ENCODE measurements around the gene CHST11. TPM values are rescaled to one million over a fixed set of nuclear protein-coding genes. Genes with fewer than 3 reads are reported as not detected.
"Not testable (repeated sequence)": the region's sequence is repeated elsewhere in the genome, so short reads cannot be mapped to it uniquely, and the experiment has no call there.

The CHST11 gene
- total RNA-seq, 1 experiment from 2014 or later = 1.1 TPM

DNA sequence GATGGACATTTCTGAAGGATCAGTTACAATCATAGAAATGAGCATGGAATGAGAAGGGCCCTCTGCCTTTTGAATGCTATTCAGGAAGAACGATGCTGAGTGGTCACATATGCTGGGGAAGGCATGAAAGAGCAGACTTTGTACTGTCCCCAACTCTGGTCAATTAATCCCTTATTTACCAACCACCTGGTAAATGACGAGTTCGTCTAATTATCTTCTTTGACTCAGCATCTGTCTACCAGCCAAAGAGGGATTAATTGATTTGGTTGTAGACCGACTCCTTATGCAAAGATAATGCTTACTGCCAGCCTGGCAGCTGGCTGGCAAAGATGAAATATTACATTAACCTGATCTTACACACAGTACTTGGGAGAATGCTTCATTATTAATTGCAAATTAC lies 152.2 kb downstream of the CHST11 start:
- TF ChIP-seq EZH2 (IDR thresholded peaks at IDR 0.05; ENCODE audit: borderline replicate concordance, low read depth, low read length, poor library complexity, severe bottlenecking) = no peak
- TF ChIP-seq, protein P1, sequence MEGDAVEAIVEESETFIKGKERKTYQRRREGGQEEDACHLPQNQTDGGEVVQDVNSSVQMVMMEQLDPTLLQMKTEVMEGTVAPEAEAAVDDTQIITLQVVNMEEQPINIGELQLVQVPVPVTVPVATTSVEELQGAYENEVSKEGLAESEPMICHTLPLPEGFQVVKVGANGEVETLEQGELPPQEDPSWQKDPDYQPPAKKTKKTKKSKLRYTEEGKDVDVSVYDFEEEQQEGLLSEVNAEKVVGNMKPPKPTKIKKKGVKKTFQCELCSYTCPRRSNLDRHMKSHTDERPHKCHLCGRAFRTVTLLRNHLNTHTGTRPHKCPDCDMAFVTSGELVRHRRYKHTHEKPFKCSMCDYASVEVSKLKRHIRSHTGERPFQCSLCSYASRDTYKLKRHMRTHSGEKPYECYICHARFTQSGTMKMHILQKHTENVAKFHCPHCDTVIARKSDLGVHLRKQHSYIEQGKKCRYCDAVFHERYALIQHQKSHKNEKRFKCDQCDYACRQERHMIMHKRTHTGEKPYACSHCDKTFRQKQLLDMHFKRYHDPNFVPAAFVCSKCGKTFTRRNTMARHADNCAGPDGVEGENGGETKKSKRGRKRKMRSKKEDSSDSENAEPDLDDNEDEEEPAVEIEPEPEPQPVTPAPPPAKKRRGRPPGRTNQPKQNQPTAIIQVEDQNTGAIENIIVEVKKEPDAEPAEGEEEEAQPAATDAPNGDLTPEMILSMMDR (conservative IDR thresholded peaks at IDR 0.05; ENCODE audit: low read depth, low read length) = no peak
- ChIA-PET POLR2A (ENCODE audit: low non-redundant PET) (no interaction called here), CTCF (no interaction called here)
- Histone ChIP-seq H3K27ac (ENCODE audit: low read depth, low read length, poor library complexity, severe bottlenecking) (no peak overlapping the region), H3K27me3 (replicated peaks; ENCODE audit: insufficient read depth, low read depth, low read length, poor library complexity) (no peaks in the 10 kb centered on the region), H3K4me1 (ENCODE audit: insufficient read depth, low read length, poor library complexity, severe bottlenecking) (peaks cover 6% of the 10 kb centered on the region), H3K4me3 (ENCODE audit: low read depth, low read length, poor library complexity, severe bottlenecking) (no peak overlapping the region), H3K9me3 (ENCODE audit: low read depth, low read length, poor library complexity, severe bottlenecking) (no peaks in the 10 kb centered on the region), H3K36me3 (ENCODE audit: insufficient read depth, low read length, poor library complexity, severe bottlenecking) (no peaks in the 10 kb centered on the region)
- BruUV-seq (replicated peaks) = no TSS peak
- no peak for DNase-seq (ENCODE audit: low spot score)
- intact Hi-C loops (cut with micrococcal nuclease; ENCODE audit: unreplicated experiment) = no loop called here

DNA sequence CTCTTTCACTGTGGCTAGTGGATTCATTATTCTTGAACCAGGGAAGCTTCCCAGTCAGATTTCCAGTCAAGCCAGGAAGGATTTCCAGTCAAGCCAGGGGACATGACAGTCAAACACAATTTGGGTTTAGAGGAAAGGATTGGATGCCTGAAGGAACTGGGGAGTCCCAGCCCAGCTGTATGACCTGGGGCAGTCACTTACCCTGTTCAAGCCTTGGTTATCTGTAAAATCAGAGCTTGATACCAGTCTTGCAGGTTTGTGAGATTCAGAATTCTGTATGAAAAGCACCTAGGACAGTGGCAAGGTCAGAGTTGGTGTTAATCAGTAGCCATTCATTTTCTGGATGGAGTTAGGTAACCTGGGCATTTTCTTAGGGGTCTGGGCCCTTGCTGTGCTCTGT lies 152.7 kb downstream of the CHST11 start:
- intact Hi-C loops (cut with micrococcal nuclease; ENCODE audit: unreplicated experiment) = no loop called here
- CTCF ChIA-PET = no interaction called here

DNA sequence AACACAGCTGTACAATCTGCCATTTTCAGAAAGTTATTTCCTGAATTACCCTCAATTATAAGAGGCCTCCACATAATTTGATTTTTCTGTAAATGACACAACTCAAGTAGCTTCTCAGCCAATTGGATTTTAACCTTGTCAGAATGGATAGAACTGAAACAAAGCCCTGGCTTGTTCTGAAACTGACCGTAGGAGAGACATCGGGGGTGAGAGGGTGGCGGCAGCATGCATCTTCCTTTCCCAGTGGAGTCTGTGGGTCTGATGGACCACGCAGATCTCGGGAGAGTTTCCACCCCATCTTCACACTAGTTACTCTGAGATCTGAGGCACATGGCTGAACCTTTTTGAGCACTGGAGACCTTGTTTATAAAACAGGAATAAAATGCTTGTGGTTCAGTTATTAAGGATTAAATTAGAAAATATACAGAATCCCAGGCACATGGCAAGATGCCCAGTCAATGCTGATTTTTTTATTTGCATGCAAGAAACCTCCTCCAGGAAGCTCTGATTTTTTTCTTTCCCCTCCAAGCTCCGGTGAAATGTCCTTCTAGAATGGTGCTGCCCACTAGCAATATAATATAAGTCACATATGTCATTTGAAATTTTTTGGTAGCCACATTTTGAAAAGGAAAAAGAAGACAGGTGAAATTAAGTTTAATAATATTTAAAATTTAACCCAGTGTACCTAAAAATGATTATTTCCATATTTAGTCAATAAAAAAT lies 153.9 kb downstream of the CHST11 start:
- intact Hi-C loops (cut with micrococcal nuclease; ENCODE audit: unreplicated experiment) = no loop called here
- Histone ChIP-seq H3K4me1 (ENCODE audit: insufficient read depth, low read length, poor library complexity, severe bottlenecking) (no peaks in the 10 kb centered on the region), H3K9me3 (ENCODE audit: low read depth, low read length, poor library complexity, severe bottlenecking) (no peaks in the 10 kb centered on the region), H3K27ac (ENCODE audit: low read depth, low read length, poor library complexity, severe bottlenecking) (no peak overlapping the region), H3K27me3 (replicated peaks; ENCODE audit: insufficient read depth, low read depth, low read length, poor library complexity) (no peaks in the 10 kb centered on the region), H3K4me3 (ENCODE audit: low read depth, low read length, poor library complexity, severe bottlenecking) (no peak overlapping the region), H3K36me3 (ENCODE audit: insufficient read depth, low read length, poor library complexity, severe bottlenecking) (no peaks in the 10 kb centered on the region)
- ChIA-PET POLR2A (ENCODE audit: low non-redundant PET) (no interaction called here), CTCF (no interaction called here)
- no peak for DNase-seq (ENCODE audit: low spot score)
- TF ChIP-seq EZH2 (IDR thresholded peaks at IDR 0.05; ENCODE audit: borderline replicate concordance, low read depth, low read length, poor library complexity, severe bottlenecking) = no peak
- TF ChIP-seq, protein P1 (conservative IDR thresholded peaks at IDR 0.05; ENCODE audit: low read depth, low read length) = no peak
- BruUV-seq (replicated peaks) = no TSS peak

More for the DNA sequence above, 152.7 kb downstream of the CHST11 start:
- Histone ChIP-seq H3K27me3 (replicated peaks; ENCODE audit: insufficient read depth, low read depth, low read length, poor library complexity) (no peaks in the 10 kb centered on the region), H3K4me3 (ENCODE audit: low read depth, low read length, poor library complexity, severe bottlenecking) (no peak overlapping the region), H3K4me1 (ENCODE audit: insufficient read depth, low read length, poor library complexity, severe bottlenecking) (peaks cover 3% of the 10 kb centered on the region), H3K9me3 (ENCODE audit: low read depth, low read length, poor library complexity, severe bottlenecking) (no peaks in the 10 kb centered on the region), H3K36me3 (ENCODE audit: insufficient read depth, low read length, poor library complexity, severe bottlenecking) (no peaks in the 10 kb centered on the region), H3K27ac (ENCODE audit: low read depth, low read length, poor library complexity, severe bottlenecking) (no peak overlapping the region)
- no peak for TF ChIP-seq EZH2 (IDR thresholded peaks at IDR 0.05; ENCODE audit: borderline replicate concordance, low read depth, low read length, poor library complexity, severe bottlenecking)
- no peak for DNase-seq (ENCODE audit: low spot score)
- POLR2A ChIA-PET (ENCODE audit: low non-redundant PET) = no interaction called here
- BruUV-seq (replicated peaks) = no TSS peak

DNA sequence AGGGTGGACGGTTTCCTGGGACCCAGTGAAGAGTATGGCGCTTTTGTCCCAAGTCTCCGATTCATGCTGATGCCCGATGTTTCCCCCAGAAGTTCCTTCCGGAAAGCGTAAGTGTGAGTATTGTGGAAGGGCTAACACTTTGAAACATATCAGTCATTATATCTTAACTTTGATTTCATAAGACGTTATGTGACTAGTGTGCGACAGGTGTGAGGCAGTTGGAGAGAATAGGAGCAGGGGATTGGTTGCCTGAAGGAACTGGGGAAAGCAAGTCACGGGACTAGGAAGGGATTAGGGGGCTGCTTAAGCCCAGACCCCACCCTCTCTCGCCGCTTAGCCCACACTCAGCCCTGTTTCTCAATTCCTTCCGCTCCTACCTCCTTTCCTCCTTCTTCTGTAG lies 154.9 kb downstream of the CHST11 start:
- Histone ChIP-seq H3K4me3 (ENCODE audit: low read depth, low read length, poor library complexity, severe bottlenecking) (no peak overlapping the region), H3K36me3 (ENCODE audit: insufficient read depth, low read length, poor library complexity, severe bottlenecking) (no peaks in the 10 kb centered on the region), H3K27ac (ENCODE audit: low read depth, low read length, poor library complexity, severe bottlenecking) (no peak overlapping the region), H3K4me1 (ENCODE audit: insufficient read depth, low read length, poor library complexity, severe bottlenecking) (no peaks in the 10 kb centered on the region), H3K27me3 (replicated peaks; ENCODE audit: insufficient read depth, low read depth, low read length, poor library complexity) (no peaks in the 10 kb centered on the region), H3K9me3 (ENCODE audit: low read depth, low read length, poor library complexity, severe bottlenecking) (no peaks in the 10 kb centered on the region)
- intact Hi-C loops (cut with micrococcal nuclease; ENCODE audit: unreplicated experiment) = no loop called here
- BruUV-seq (replicated peaks) = no TSS peak
- no peak for DNase-seq (ENCODE audit: low spot score)
- ChIA-PET CTCF (no interaction called here), POLR2A (ENCODE audit: low non-redundant PET) (no interaction called here)
- TF ChIP-seq EZH2 (IDR thresholded peaks at IDR 0.05; ENCODE audit: borderline replicate concordance, low read depth, low read length, poor library complexity, severe bottlenecking) = no peak
- TF ChIP-seq, protein P1 (conservative IDR thresholded peaks at IDR 0.05; ENCODE audit: low read depth, low read length) = no peak

DNA sequence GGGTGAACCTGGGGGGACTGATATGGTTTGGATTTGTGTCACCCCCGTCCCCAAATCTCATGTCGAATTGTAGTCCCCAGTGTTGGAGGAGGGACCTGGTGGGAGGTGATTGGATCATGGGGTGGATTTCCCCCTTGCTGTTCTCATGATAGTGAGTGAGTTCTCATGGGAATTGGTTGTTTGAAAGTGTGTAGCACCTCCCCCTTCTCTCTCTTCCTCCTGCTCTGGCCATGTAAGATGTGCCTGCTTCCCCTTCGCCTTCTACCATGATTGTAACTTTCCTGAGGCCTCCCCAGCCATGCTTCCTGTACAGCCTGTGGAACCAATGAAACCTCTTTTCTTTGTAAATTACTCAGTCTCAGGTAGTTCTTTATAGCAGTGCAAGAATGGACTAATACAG lies 156.6 kb downstream of the CHST11 start:
- CTCF ChIA-PET; H3K4me3 ChIP-seq (ENCODE audit: low read depth, low read length, poor library complexity, severe bottlenecking); H3K27ac ChIP-seq (ENCODE audit: low read depth, low read length, poor library complexity, severe bottlenecking); H3K4me1 ChIP-seq (ENCODE audit: insufficient read depth, low read length, poor library complexity, severe bottlenecking); POLR2A ChIA-PET (ENCODE audit: low non-redundant PET); H3K9me3 ChIP-seq (ENCODE audit: low read depth, low read length, poor library complexity, severe bottlenecking); DNase-seq (ENCODE audit: low spot score); BruUV-seq (replicated peaks); H3K36me3 ChIP-seq (ENCODE audit: insufficient read depth, low read length, poor library complexity, severe bottlenecking); H3K27me3 ChIP-seq (replicated peaks; ENCODE audit: insufficient read depth, low read depth, low read length, poor library complexity); intact Hi-C loops (cut with micrococcal nuclease; ENCODE audit: unreplicated experiment): not testable (repeated sequence)

Measured in A673 (cell line).